Stimulated activated CD8-positive, alpha-beta memory T cell treated with anti-CD3 and anti-CD28 coated beads, Interleukin-15, amount 100 ng/mL, for 48 hours (primary cell): ENCODE measurements around the gene SMIM8.

Experiments
- DNase-seq, 2 donors: peaks; one replicate each; pipeline ENCODE4 v3.0.0-alpha.2; 2020; ENCODE audit warnings: low read depth in 2 of 2

The SMIM8 gene

GRCh38 chr6:87334683-87335082 lies 12.3 kb downstream of the SMIM8 start:
- DNase-seq, result no peak

- DNase-seq, result no peak
Measured at GRCh38 chr6:87336367-87336766, 14.0 kb downstream of the SMIM8 start.

GRCh38 chr6:87340230-87340629 lies 17.8 kb downstream of the SMIM8 start:
- no peak for DNase-seq

- DNase-seq, result no peak
Measured at GRCh38 chr6:87341158-87341557, 18.8 kb downstream of the SMIM8 start.

- DNase-seq, result no peak
Measured at GRCh38 chr6:87341899-87342298, 19.5 kb downstream of the SMIM8 start.

- no peak for DNase-seq
Measured at GRCh38 chr6:87342829-87343228, 20.4 kb downstream of the SMIM8 start.

- DNase-seq, result no peak
Measured at GRCh38 chr6:87344731-87345130, 22.3 kb downstream of the SMIM8 start, which contains the start of gene C6orf163. C6orf163 (plus strand) TSS chr6:87344813; CDS start chr6:87345100, 287 bp downstream.

- no peak for DNase-seq
Measured at GRCh38 chr6:87346700-87347099, 24.3 kb downstream of the SMIM8 start.

GRCh38 chr6:87349896-87350295 lies 27.5 kb downstream of the SMIM8 start:
- no peak for DNase-seq

GRCh38 chr6:87350516-87350915 lies 28.1 kb downstream of the SMIM8 start:
- no peak for DNase-seq

GRCh38 chr6:87351583-87351982 lies 29.2 kb downstream of the SMIM8 start:
- no peak for DNase-seq

- no peak for DNase-seq
Measured at GRCh38 chr6:87356181-87356580, 33.8 kb downstream of the SMIM8 start.

GRCh38 chr6:87357479-87358196 lies 35.2 kb downstream of the SMIM8 start:
- no peak for DNase-seq

- DNase-seq, result no peak
Measured at GRCh38 chr6:87364602-87365252, 42.3 kb downstream of the SMIM8 start.

- DNase-seq, result no peak
Measured at GRCh38 chr6:87366072-87366827, 43.9 kb downstream of the SMIM8 start.

GRCh38 chr6:87366899-87367298 lies 44.5 kb downstream of the SMIM8 start:
- no peak for DNase-seq

- DNase-seq, result no peak
Measured at GRCh38 chr6:87373377-87373776, 51.0 kb downstream of the SMIM8 start.

- DNase-seq, result no peak
Measured at GRCh38 chr6:87375315-87375714, 52.9 kb downstream of the SMIM8 start.

- no peak for DNase-seq
Measured at GRCh38 chr6:87376643-87377042, 54.3 kb downstream of the SMIM8 start.

- DNase-seq, result no peak
Measured at GRCh38 chr6:87378947-87379346, 56.6 kb downstream of the SMIM8 start.

GRCh38 chr6:87382861-87383260 lies 60.5 kb downstream of the SMIM8 start:
- DNase-seq, result no peak

- no peak for DNase-seq
Measured at GRCh38 chr6:87384038-87384437, 61.6 kb downstream of the SMIM8 start.

- no peak for DNase-seq
Measured at GRCh38 chr6:87384449-87384848, 62.1 kb downstream of the SMIM8 start.
